NAMALWA (cell line): ENCODE data around the gene KRTAP4-9.
"Not testable (repeated sequence)": the region's sequence is repeated elsewhere in the genome, so short reads cannot be mapped to it uniquely, and the experiment has no call there.

Source experiments
- DNase-seq: peaks from one replicate; pipeline ENCODE4 v3.0.0-alpha.2; 2015; ENCODE audit warnings: low spot score

The KRTAP4-9 gene

GRCh38 chr17:41098042-41098441 lies 7.1 kb upstream of the KRTAP4-9 start, which contains the start of gene KRTAP4-8:
TSS of gene KRTAP4-8 (minus strand) at chr17:41098142. CDS start at chr17:41098084, 58 bp downstream.
- no peak for DNase-seq

- no peak for DNase-seq
Observed at GRCh38 chr17:41098481-41098880, 6.7 kb upstream of the KRTAP4-9 start.

GRCh38 chr17:41099682-41100480 lies 5.3 kb upstream of the KRTAP4-9 start:
- not testable (repeated sequence) for DNase-seq

- DNase-seq = no peak
Observed at GRCh38 chr17:41101586-41102259, 3.5 kb upstream of the KRTAP4-9 start, which contains the start of gene KRTAP4-16. TSS of gene KRTAP4-16 (minus strand) at chr17:41102209. CDS start at chr17:41102209, 0 bp downstream.

GRCh38 chr17:41103896-41104295 lies 1.3 kb upstream of the KRTAP4-9 start:
- no peak for DNase-seq

- DNase-seq = not testable (repeated sequence)
Observed at GRCh38 chr17:41104386-41105038, 677 bp upstream of the KRTAP4-9 start.

- DNase-seq = no peak
Observed at GRCh38 chr17:41107941-41108450, 2.8 kb downstream of the KRTAP4-9 start.

- not testable (repeated sequence) for DNase-seq
Observed at GRCh38 chr17:41108728-41109386, 3.7 kb downstream of the KRTAP4-9 start.

GRCh38 chr17:41111151-41111885 lies 6.1 kb downstream of the KRTAP4-9 start:
- no peak for DNase-seq

GRCh38 chr17:41116297-41116696 lies 11.1 kb downstream of the KRTAP4-9 start:
- no peak for DNase-seq

- DNase-seq = not testable (repeated sequence)
Observed at GRCh38 chr17:41117846-41118386, 12.7 kb downstream of the KRTAP4-9 start, which contains the start of gene KRTAP4-11. TSS of gene KRTAP4-11 (minus strand) at chr17:41118373. CDS start at chr17:41118315, 58 bp downstream.

GRCh38 chr17:41118721-41119120 lies 13.5 kb downstream of the KRTAP4-9 start:
- no peak for DNase-seq

- peak; percentile 15 for DNase-seq
Observed at GRCh38 chr17:41119696-41120690, 14.8 kb downstream of the KRTAP4-9 start.

- DNase-seq = no peak
Observed at GRCh38 chr17:41121742-41122141, 16.6 kb downstream of the KRTAP4-9 start.

- not testable (repeated sequence) for DNase-seq
Observed at GRCh38 chr17:41123292-41123990, 18.3 kb downstream of the KRTAP4-9 start.

GRCh38 chr17:41123991-41124371 lies 18.8 kb downstream of the KRTAP4-9 start, which contains the start of gene KRTAP4-12:
TSS of gene KRTAP4-12 (minus strand) at chr17:41124182. CDS start at chr17:41124122, 60 bp downstream.
- DNase-seq = not testable (repeated sequence)

GRCh38 chr17:41125064-41125463 lies 19.9 kb downstream of the KRTAP4-9 start:
- DNase-seq = no peak

- DNase-seq = no peak
Observed at GRCh38 chr17:41126412-41126811, 21.2 kb downstream of the KRTAP4-9 start.

- no peak for DNase-seq
Observed at GRCh38 chr17:41127371-41127770, 22.2 kb downstream of the KRTAP4-9 start.
